ENCODE results near the gene SMIM26.

The SMIM26 gene

GRCh38 chr20:18553746-18554145 lies 13.5 kb upstream of the SMIM26 start:
- no peak overlapping the region for H2AK5ac ChIP-seq (ENCODE audit: low read length)
- H3K4me3 ChIP-seq (ENCODE audit: low read length): no peak overlapping the region
- no peak overlapping the region for H2BK15ac ChIP-seq (replicated peaks; ENCODE audit: low read depth)
- no peaks in the 10 kb centered on the region for H3K27me3 ChIP-seq (ENCODE audit: insufficient read depth, low read length, poor library complexity)
- peaks cover 10% of the 10 kb centered on the region for H3K36me3 ChIP-seq (ENCODE audit: control insufficient read depth, insufficient read depth, low read length)
- no peak overlapping the region for H3K23ac ChIP-seq (ENCODE audit: low read length)
- no peak overlapping the region for H2BK120ac ChIP-seq (ENCODE audit: low read depth, low read length)
- no peak overlapping the region for H3K4me2 ChIP-seq (ENCODE audit: low read length)
- H4K8ac ChIP-seq (ENCODE audit: low read depth, low read length): no peak overlapping the region
- H4K5ac ChIP-seq (ENCODE audit: low read length): no peak overlapping the region
- no peaks in the 10 kb centered on the region for H3K79me2 ChIP-seq (ENCODE audit: control insufficient read depth, insufficient read depth, low read length)
- no peak overlapping the region for H2BK5ac ChIP-seq (ENCODE audit: low read length)
- no peak overlapping the region for H3K27ac ChIP-seq (ENCODE audit: low read depth, low read length)
- H3K79me1 ChIP-seq (ENCODE audit: low read length): no peaks in the 10 kb centered on the region
- DNase-seq: no peak
- H3K18ac ChIP-seq (ENCODE audit: low read length): no peak overlapping the region
- H3K4me1 ChIP-seq (ENCODE audit: control insufficient read depth, low read depth, low read length): no peaks in the 10 kb centered on the region
- no peak overlapping the region for H3K56ac ChIP-seq (ENCODE audit: low read length)
- no peak overlapping the region for H3K4ac ChIP-seq (ENCODE audit: low read depth, low read length)
- no CpG with 5 or more reads among the region's 8 CpGs for WGBS (ENCODE audit: extremely low coverage, insufficient coverage, low lambda C conversion rate)
- no peak overlapping the region for H3K9ac ChIP-seq (ENCODE audit: low read length)

GRCh38 chr20:18567739-18568091 lies 483 bp downstream of the SMIM26 start:
- Histone ChIP-seq H3K79me2 (ENCODE audit: control insufficient read depth, insufficient read depth, low read length) (peaks cover 5% of the 10 kb centered on the region), H3K27me3 (ENCODE audit: insufficient read depth, low read length, poor library complexity) (no peaks in the 10 kb centered on the region), H3K27ac (ENCODE audit: low read depth, low read length) (no peak overlapping the region), H3K4ac (ENCODE audit: low read depth, low read length) (no peak overlapping the region), H2AK5ac (ENCODE audit: low read length) (no peak overlapping the region), H3K4me3 (ENCODE audit: low read length) (peak overlapping the region; percentile 97), H3K79me1 (ENCODE audit: low read length) (peaks cover 2% of the 10 kb centered on the region), H3K36me3 (ENCODE audit: control insufficient read depth, insufficient read depth, low read length) (peaks cover 3% of the 10 kb centered on the region), H3K4me2 (ENCODE audit: low read length) (peak overlapping the region; percentile 85), H3K18ac (ENCODE audit: low read length) (no peak overlapping the region), H2BK5ac (ENCODE audit: low read length) (no peak overlapping the region), H4K8ac (ENCODE audit: low read depth, low read length) (no peak overlapping the region), H2BK120ac (ENCODE audit: low read depth, low read length) (no peak overlapping the region), H3K4me1 (ENCODE audit: control insufficient read depth, low read depth, low read length) (no peaks in the 10 kb centered on the region), H3K9ac (ENCODE audit: low read length) (peak overlapping the region; percentile 97), H2BK15ac (replicated peaks; ENCODE audit: low read depth) (no peak overlapping the region), H4K5ac (ENCODE audit: low read length) (no peak overlapping the region), H3K56ac (ENCODE audit: low read length) (peak overlapping the region; percentile 99), H3K23ac (ENCODE audit: low read length) (no peak overlapping the region)
- no CpG with 5 or more reads among the region's 6 CpGs for WGBS (ENCODE audit: extremely low coverage, insufficient coverage, low lambda C conversion rate)
- DNase-seq: no peak

GRCh38 chr20:18571009-18571408 lies 3.8 kb downstream of the SMIM26 start:
- Histone ChIP-seq H2BK5ac (ENCODE audit: low read length) (no peak overlapping the region), H2BK120ac (ENCODE audit: low read depth, low read length) (no peak overlapping the region), H3K9ac (ENCODE audit: low read length) (no peak overlapping the region), H2BK15ac (replicated peaks; ENCODE audit: low read depth) (no peak overlapping the region), H3K36me3 (ENCODE audit: control insufficient read depth, insufficient read depth, low read length) (peaks cover 3% of the 10 kb centered on the region), H3K27me3 (ENCODE audit: insufficient read depth, low read length, poor library complexity) (no peaks in the 10 kb centered on the region), H3K4ac (ENCODE audit: low read depth, low read length) (no peak overlapping the region), H3K18ac (ENCODE audit: low read length) (no peak overlapping the region), H3K23ac (ENCODE audit: low read length) (no peak overlapping the region), H4K8ac (ENCODE audit: low read depth, low read length) (no peak overlapping the region), H3K4me1 (ENCODE audit: control insufficient read depth, low read depth, low read length) (no peaks in the 10 kb centered on the region), H2AK5ac (ENCODE audit: low read length) (no peak overlapping the region), H3K4me2 (ENCODE audit: low read length) (no peak overlapping the region), H3K79me2 (ENCODE audit: control insufficient read depth, insufficient read depth, low read length) (peaks cover 5% of the 10 kb centered on the region), H3K79me1 (ENCODE audit: low read length) (peaks cover 2% of the 10 kb centered on the region), H4K5ac (ENCODE audit: low read length) (no peak overlapping the region), H3K56ac (ENCODE audit: low read length) (no peak overlapping the region), H3K27ac (ENCODE audit: low read depth, low read length) (no peak overlapping the region), H3K4me3 (ENCODE audit: low read length) (no peak overlapping the region)
- DNase-seq: no peak
- WGBS (ENCODE audit: extremely low coverage, insufficient coverage, low lambda C conversion rate): no CpG with 5 or more reads among the region's 2 CpGs

- Histone ChIP-seq H3K79me1 (ENCODE audit: low read length) (peaks cover 2% of the 10 kb centered on the region), H3K79me2 (ENCODE audit: control insufficient read depth, insufficient read depth, low read length) (peaks cover 5% of the 10 kb centered on the region), H3K36me3 (ENCODE audit: control insufficient read depth, insufficient read depth, low read length) (peaks cover 3% of the 10 kb centered on the region), H3K27ac (ENCODE audit: low read depth, low read length) (no peak overlapping the region), H2AK5ac (ENCODE audit: low read length) (no peak overlapping the region), H2BK120ac (ENCODE audit: low read depth, low read length) (no peak overlapping the region), H4K8ac (ENCODE audit: low read depth, low read length) (no peak overlapping the region), H3K4me1 (ENCODE audit: control insufficient read depth, low read depth, low read length) (no peaks in the 10 kb centered on the region), H3K4me2 (ENCODE audit: low read length) (no peak overlapping the region), H3K27me3 (ENCODE audit: insufficient read depth, low read length, poor library complexity) (no peaks in the 10 kb centered on the region), H3K4ac (ENCODE audit: low read depth, low read length) (no peak overlapping the region), H3K4me3 (ENCODE audit: low read length) (no peak overlapping the region), H3K23ac (ENCODE audit: low read length) (no peak overlapping the region), H3K18ac (ENCODE audit: low read length) (no peak overlapping the region), H4K5ac (ENCODE audit: low read length) (no peak overlapping the region), H3K56ac (ENCODE audit: low read length) (no peak overlapping the region), H3K9ac (ENCODE audit: low read length) (no peak overlapping the region), H2BK5ac (ENCODE audit: low read length) (no peak overlapping the region), H2BK15ac (replicated peaks; ENCODE audit: low read depth) (no peak overlapping the region)
- DNase-seq: no peak
- no CpG with 5 or more reads among the region's 2 CpGs for WGBS (ENCODE audit: extremely low coverage, insufficient coverage, low lambda C conversion rate)
Observed at GRCh38 chr20:18571578-18571977, 4.3 kb downstream of the SMIM26 start.

GRCh38 chr20:18577942-18578341 lies 10.7 kb downstream of the SMIM26 start:
- no peak overlapping the region for H4K8ac ChIP-seq (ENCODE audit: low read depth, low read length)
- H3K36me3 ChIP-seq (ENCODE audit: control insufficient read depth, insufficient read depth, low read length): no peaks in the 10 kb centered on the region
- H3K4me2 ChIP-seq (ENCODE audit: low read length): no peak overlapping the region
- H3K4me1 ChIP-seq (ENCODE audit: control insufficient read depth, low read depth, low read length): no peaks in the 10 kb centered on the region
- no CpG with 5 or more reads among the region's 6 CpGs for WGBS (ENCODE audit: extremely low coverage, insufficient coverage, low lambda C conversion rate)
- no peak overlapping the region for H3K4ac ChIP-seq (ENCODE audit: low read depth, low read length)
- no peak overlapping the region for H2AK5ac ChIP-seq (ENCODE audit: low read length)
- H3K79me1 ChIP-seq (ENCODE audit: low read length): no peaks in the 10 kb centered on the region
- H3K18ac ChIP-seq (ENCODE audit: low read length): no peak overlapping the region
- H2BK120ac ChIP-seq (ENCODE audit: low read depth, low read length): no peak overlapping the region
- no peak overlapping the region for H3K9ac ChIP-seq (ENCODE audit: low read length)
- H2BK15ac ChIP-seq (replicated peaks; ENCODE audit: low read depth): no peak overlapping the region
- no peak overlapping the region for H2BK5ac ChIP-seq (ENCODE audit: low read length)
- no peak overlapping the region for H3K27ac ChIP-seq (ENCODE audit: low read depth, low read length)
- no peak overlapping the region for H4K5ac ChIP-seq (ENCODE audit: low read length)
- H3K4me3 ChIP-seq (ENCODE audit: low read length): no peak overlapping the region
- no peak overlapping the region for H3K23ac ChIP-seq (ENCODE audit: low read length)
- no peaks in the 10 kb centered on the region for H3K79me2 ChIP-seq (ENCODE audit: control insufficient read depth, insufficient read depth, low read length)
- no peaks in the 10 kb centered on the region for H3K27me3 ChIP-seq (ENCODE audit: insufficient read depth, low read length, poor library complexity)
- no peak for DNase-seq
- H3K56ac ChIP-seq (ENCODE audit: low read length): no peak overlapping the region

GRCh38 chr20:18578581-18578980 lies 11.3 kb downstream of the SMIM26 start:
- Histone ChIP-seq H3K4ac (ENCODE audit: low read depth, low read length) (no peak overlapping the region), H2BK5ac (ENCODE audit: low read length) (no peak overlapping the region), H3K79me1 (ENCODE audit: low read length) (no peaks in the 10 kb centered on the region), H3K27me3 (ENCODE audit: insufficient read depth, low read length, poor library complexity) (no peaks in the 10 kb centered on the region), H3K79me2 (ENCODE audit: control insufficient read depth, insufficient read depth, low read length) (no peaks in the 10 kb centered on the region), H4K5ac (ENCODE audit: low read length) (no peak overlapping the region), H3K36me3 (ENCODE audit: control insufficient read depth, insufficient read depth, low read length) (no peaks in the 10 kb centered on the region), H2AK5ac (ENCODE audit: low read length) (no peak overlapping the region), H3K4me2 (ENCODE audit: low read length) (no peak overlapping the region), H4K8ac (ENCODE audit: low read depth, low read length) (no peak overlapping the region), H3K27ac (ENCODE audit: low read depth, low read length) (no peak overlapping the region), H3K56ac (ENCODE audit: low read length) (no peak overlapping the region), H2BK15ac (replicated peaks; ENCODE audit: low read depth) (no peak overlapping the region), H3K4me1 (ENCODE audit: control insufficient read depth, low read depth, low read length) (no peaks in the 10 kb centered on the region), H3K18ac (ENCODE audit: low read length) (no peak overlapping the region), H3K4me3 (ENCODE audit: low read length) (no peak overlapping the region), H2BK120ac (ENCODE audit: low read depth, low read length) (no peak overlapping the region), H3K23ac (ENCODE audit: low read length) (no peak overlapping the region), H3K9ac (ENCODE audit: low read length) (no peak overlapping the region)
- WGBS (ENCODE audit: extremely low coverage, insufficient coverage, low lambda C conversion rate): no CpG with 5 or more reads among the region's 6 CpGs
- DNase-seq: no peak
